Activated gamma-delta T cell treated with Interleukin-2 at 50 U/mL for 16 hours (primary cell): ENCODE results near the gene RAMP1.
"Not testable (repeated sequence)": the region's sequence is repeated elsewhere in the genome, so short reads cannot be mapped to it uniquely, and the experiment has no call there.

Experiments
- DNase-seq: peaks from one replicate; pipeline ENCODE4 v3.0.0-alpha.2; 2020

The RAMP1 gene

DNA sequence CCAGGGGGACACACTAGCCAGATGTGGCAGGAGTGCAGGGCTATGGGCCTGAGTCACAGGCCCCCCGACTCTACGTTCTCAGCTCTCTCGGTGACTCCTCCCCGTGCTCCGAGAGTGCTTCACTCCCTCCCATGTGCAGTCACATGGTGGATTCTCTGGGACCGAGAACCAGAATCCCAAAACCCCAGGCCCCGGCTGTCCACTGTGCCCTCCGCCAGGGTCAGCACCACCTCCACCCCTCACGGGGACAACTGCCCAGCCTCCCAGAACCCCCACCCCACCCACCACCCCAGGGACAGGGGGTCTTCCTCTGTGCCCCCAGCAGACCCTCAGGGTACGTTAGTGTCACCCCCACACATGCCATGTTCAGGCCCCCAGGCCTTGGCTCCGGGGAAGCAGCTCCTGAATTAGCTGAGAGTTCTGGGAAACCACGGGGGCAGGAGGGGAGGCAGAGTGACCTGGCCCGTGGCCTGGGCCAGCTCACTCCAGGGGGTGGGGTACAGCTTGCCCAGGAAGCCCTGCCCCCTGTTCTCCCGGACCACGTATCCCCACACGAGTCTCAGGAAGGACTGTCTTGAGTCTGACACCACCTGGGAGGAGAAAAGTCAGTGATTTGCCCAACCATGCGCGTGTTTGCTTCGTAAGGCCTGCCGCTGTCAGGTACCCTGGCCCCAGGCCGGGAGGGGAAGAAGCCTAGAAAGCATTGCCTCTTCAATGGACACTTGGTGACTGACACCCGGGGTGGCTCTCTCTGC is 4.4 kb downstream of the RAMP1 start:
- DNase-seq: no peak

DNA sequence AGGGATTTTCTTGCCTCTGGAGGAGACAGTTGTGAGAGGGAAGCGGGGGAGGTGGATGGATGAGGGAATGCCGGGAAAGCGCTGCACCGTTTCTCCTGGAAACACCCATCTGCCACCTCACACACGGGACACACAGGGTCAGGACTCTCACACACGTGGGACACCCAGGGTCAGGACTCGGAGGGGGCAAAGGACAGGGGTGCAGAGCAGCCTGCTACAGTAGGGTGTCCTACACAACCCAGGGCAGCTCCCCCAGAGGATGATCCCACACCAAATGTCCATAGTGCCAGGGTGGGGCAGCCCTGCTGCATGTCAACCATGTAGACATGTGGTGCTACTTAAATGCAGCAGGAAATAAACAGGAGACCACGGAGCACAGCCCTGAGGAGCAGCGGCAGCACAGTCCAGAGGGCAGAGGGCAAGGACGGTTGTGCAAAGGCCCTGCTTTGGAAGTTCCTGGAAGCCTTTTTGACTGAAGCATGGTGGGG is 5.1 kb downstream of the RAMP1 start:
- no peak for DNase-seq

DNA sequence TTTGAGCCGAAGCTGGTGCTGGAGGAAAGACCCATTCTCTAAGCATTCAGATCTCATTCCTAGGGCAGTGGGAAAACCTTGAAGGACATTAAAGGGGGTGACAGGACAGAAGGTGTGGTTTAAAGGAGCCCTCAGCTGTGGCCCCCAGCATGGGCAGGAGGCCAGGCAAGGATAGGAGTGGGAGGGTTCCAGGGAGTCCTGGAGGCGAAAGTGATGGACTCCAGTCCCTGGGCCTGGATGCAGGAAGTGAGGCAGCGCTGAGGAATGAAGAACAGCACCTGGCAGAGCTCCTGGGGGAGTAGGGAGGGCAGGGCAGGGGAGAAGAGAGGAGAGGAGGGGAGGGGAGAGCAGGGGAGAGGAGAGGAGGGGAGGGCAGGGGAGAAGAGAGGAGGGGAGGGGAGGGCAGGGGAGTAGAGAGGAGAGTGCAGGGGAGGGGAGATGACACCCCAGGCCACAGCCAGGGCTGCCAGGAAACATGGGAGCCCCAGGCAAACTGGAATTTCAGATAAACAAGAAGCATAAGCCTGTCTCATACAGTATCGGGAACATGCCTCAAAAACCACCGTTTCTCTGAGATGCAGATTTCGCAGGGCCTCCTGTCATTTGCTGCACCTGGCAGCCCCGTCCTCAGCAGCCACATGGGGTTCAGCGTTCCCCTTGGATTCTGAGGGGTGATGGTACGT is 5.7 kb downstream of the RAMP1 start:
- DNase-seq: no peak

DNA sequence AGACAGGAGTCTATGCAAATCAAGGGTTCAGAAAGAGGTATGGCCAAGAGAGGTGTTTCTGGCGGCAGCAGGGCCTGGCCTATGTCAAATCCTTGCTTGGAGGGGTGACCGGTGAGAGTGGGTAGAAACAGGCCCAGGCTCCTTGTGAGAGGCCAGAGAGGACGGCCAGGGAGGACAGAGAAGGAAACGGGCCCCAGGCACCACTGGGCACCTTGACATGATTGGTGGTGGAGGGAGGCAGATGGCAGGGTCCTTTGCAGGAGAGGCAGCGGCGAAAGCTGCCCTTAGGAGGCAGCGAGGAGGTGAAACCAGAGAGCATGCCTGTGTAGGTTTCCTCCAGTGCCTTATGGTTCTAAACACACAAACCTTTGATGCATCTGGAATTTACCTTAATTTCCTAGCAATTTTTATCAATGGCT is 6.2 kb downstream of the RAMP1 start:
- DNase-seq: no peak

DNA sequence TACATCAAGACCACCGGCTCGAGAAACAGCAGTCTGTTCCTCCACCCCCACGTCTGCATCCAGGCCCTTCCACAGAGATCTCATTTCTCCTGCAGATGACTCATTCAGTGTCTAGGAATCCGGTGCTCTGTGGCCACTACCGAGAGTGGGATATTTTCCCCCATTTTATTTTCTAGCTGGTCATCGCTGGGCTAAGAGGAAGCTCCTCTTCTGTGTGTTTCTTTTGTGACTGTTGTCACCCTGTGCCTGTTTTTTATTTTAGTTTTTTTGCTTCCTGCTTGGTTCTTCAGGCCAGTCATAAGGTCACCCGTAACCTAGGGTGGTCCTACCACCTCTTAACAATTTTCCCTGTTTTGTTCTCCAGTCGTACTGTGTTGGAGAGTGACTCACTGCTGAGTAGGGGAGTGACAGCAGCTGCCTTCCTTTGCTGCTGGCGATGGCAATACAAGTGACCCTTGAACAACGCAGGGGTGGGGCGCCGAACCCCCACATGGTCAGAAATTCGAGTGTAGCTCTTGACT is 6.7 kb downstream of the RAMP1 start:
- DNase-seq: no peak

DNA sequence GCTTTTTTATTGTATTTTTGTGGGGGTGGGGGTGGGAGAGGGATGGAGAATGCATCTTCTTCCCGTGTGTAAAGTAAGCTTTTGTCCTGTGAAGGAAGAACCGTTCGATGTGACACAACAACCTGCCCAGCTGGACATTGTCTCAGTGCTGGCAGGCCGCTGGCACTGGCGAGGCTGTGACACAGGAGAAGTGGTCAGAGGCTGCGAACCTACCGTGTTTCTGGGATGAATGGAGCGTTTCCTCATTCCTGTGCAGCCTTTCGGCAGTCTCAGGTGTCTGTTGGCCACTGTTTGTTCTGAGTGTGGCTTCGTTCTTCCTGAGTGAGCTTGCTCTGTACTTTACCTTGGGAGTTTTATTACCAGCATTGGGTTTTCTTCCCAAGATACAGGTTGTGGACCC is 8.0 kb downstream of the RAMP1 start:
- DNase-seq: no peak

DNA sequence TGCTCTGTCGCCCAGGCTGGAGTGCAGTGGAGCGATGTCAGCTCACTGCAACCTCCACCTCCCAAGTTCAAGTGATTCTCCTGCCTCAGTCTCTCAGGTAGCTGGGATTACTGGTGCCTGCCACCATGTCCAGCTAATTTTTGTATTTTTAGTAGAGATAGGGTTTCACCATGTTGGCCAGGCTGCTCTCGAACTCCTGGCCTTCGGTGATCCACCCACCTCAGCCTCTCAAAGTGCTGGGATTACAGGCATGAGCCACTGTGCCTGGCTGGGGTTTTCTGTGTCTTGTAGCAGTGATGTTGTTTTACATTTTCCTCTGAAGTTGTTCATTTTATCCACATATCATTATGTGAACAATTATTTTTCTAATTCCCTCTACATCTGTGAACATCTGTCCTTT is 8.7 kb downstream of the RAMP1 start:
- not testable (repeated sequence) for DNase-seq

DNA sequence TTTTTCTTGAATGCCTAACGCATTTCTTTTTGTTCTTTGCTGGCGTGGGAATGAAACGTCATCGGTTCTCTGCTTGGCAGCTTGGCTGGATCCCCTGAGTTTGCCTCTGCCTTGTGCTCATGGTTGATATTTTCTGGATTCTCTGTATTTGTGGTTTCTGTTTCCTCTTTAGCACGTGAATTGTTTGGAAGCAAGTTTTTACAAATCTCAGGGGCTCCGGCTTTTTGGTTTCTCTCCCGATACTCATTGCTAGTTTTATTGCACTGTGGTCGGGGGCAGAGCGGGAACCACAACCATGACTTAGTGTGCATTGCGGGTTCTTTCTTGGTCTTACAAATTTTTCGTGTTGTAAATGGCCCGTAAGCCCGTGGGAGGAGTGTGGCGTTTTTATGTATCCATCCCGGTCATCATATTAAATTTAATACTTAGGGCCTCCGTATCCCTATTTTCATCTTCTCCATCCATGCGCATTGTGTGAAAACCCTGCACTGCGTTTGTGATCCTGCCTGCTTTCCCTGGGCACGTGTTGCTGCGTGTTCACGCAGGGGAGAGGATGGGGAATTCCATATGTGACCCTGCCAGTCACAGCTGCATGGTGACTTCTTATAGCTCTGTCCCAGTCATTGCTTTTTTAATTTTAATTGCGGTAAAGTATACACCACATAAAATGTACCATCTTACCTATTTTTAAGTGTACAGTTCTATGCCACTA is 9.4 kb downstream of the RAMP1 start:
- DNase-seq: no peak

DNA sequence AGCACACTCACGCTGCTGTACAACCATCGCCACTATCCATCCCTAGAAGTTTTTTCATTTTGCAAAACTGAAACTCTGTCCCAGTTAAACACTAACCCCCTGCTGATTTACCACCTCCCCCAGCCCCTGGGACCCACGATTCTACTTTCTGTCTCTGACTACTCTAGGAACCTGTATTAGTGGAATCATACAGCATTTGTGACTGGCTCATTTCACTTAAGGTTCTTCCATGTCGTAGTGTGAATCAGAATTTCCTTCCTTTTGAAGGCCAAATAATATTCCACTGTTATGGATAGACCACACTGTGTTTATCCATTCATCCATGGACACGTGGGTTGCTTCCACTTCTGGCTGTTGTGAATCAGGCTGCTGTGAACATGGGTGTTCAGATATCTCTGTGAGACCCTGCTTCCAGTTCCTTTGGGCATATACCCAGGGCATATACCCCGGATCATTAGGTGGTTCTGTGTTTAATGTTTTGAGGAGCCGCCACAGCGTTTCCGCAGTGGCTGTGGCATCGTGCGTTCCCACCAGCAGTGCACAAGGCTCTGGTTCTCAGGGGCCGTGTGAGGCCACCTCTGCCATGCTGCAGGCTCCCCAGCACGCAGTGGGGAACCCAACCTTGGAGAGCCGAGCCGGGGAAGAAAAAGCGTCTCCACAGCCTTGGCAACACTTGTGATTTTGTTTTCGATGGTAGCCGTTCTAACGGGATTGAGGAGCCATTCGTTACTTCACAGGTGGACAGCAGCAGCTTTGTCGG is 10.1 kb downstream of the RAMP1 start:
- DNase-seq: no peak

DNA sequence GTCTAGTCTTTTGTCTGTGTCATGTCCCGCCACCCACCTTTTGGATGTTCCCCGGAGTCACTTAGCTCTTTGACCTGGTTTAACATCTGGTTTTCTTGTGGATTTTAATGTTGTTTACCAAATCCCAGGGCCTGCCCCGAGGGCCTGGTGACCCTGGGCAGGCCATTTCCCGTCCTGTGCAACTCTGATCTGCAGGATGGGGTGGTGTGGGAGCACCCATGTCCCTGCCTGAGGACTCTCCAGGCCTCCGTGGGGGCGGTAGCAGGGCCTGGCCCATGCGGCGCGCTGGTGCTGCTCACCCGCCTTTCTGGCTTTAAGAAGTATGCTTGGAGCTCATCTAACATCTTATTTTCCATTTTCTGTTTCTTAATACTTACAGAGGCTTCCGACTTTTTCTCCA is 10.7 kb downstream of the RAMP1 start:
- no peak for DNase-seq

DNA sequence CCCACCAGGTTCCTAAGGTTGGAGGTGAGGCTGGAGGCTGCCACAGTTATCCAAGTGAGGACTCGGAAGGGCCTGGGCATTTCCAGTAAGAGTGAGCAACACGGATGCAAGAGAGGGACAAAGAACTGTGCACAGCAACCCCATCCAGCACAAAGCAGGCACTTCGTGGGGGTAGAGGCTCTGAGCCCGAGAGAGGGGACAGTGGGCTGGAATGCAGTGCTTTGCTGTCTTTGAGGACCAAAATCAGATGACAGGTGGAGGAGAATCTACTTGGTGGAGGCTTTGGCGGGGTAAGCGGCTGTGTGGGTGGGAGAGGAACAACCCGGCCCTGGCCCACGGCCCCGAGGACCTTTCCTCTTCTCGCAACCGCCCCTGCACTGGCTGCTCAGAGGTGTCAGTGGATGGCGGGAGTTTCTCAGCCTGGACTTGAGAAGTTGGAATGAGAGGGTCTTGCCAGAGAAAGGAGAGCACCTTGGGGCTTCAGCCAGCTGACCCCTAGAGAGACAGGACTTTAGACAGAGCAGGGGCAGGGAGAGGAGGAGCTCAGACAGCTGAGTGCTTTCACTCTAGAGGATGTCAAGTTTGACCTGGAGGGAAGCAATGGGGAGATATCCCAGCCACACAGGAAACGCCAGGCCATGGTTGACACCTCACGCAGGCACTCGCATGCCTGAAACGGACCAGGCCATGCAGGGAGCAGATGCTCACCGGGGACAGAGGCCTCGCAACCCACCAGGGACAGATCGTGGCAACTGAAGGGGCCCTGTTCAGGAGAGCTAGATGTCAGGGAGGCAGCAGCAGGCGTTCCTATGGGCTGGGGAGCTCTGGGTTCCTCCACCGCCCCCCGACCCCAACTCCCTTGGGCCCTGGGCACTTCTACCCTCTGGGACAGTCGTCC is 11.6 kb downstream of the RAMP1 start:
- no peak for DNase-seq

DNA sequence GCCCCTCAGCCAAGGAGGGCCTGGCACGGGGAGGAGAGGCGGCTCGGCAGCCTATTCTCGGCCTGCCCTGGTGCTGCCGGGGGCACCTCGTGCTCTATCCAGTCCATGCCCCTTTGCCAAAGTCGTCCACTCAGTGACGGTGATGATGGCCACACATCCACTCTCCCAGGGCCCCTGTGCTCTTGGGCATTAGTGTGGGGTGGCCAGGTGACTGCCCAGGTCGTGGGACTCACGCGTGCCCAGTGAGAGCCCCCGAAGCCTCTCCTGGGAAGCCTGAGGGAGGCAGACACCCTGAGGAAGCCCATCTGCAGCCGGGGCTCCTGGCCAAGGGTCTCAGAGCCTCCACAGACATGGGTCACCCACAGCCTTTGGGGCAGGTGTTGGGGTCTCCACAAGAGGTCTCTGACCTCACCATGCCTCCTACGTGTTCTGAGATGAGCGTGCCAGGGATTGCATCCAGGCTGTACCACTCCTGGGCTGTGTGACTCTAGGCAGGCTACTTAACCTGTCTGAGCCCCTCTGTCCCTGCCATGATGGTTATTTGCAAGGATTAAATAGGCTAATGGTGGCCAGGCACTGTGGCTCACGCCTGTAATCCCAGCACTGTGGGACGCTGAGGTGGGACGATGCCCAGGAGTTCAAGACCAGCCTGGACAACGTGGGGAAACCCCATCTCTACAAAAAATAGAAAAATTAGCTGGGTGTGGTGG is 12.9 kb downstream of the RAMP1 start:
- no peak for DNase-seq

DNA sequence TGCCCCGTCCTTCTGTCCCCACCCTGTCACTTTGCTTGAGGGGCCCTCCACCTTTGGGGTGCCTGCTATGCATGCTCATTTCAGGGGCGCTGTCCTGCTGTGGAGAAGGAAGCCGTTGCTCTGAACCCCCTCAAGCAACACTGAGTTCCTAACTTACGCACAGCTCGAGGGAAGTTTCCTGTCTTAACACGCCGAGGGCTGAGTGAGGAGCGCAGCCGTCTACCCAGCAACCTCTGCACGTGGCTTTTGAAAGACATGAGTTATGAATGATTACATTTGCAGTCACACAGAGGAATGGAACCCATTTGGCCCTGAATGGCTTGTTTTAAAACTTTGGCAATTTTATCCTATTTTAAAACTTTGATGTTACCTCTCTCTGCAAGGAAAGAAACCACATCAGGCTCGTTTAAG is 14.0 kb downstream of the RAMP1 start:
- DNase-seq: no peak

DNA sequence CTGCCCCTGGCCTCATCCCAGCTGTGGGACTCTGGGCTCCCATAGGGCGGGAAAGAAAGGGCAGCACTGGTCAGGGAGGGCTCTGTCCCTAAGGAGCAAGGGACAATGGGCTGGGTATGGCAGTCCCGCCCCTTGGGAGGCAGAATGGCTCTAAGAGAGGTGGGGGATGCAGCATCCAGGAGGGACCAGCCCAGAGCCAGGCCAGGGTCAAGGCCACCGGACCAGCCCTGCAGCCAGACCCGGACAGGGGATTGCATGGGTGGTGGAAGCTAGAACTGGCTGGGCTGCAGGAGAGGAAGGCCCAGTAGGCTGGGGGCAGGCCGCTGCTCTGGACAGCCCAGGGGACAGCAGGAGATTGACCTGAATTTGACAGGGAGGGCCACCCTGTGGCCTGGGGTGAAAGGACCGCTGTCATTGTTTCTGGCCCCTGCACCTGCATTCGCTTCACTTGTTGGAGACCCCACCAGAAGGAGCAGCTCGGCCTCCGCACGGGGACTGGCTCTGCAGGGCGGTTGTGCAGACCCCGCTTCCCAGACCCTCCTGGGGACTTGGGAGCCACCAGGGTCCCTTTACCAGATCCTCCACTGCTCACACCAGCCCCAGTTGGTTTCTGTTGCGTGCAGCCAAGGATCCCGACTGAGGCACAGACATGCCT is 14.6 kb downstream of the RAMP1 start:
- DNase-seq: no peak

DNA sequence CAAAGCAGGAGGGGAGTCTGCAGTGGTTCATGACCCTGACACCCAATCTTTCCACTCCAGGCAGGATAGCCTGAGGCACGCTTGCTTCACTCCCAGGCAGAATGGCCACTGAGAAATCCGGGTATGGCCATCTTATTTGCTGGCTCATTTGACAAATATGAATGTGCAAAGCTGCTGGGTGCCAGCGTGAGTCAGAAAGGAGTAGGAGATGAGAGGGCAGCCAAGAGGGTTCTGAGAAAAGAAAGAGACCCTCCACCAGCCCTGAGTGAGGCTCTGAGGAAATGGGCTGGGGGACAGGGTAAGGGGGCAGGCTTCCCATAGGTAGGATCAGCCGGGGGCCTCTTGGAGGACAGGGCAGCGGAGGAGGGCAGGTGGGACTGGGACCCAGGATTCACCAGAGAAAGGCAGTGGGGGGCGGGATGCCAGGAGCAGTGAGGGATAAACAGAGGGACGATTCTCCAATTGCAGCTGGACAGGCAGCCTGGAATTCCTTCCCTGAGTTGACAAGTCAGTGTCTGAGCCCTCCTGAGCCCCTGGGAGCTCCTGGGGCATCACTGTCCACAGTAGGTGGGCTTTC is 15.2 kb downstream of the RAMP1 start:
- DNase-seq: no peak

DNA sequence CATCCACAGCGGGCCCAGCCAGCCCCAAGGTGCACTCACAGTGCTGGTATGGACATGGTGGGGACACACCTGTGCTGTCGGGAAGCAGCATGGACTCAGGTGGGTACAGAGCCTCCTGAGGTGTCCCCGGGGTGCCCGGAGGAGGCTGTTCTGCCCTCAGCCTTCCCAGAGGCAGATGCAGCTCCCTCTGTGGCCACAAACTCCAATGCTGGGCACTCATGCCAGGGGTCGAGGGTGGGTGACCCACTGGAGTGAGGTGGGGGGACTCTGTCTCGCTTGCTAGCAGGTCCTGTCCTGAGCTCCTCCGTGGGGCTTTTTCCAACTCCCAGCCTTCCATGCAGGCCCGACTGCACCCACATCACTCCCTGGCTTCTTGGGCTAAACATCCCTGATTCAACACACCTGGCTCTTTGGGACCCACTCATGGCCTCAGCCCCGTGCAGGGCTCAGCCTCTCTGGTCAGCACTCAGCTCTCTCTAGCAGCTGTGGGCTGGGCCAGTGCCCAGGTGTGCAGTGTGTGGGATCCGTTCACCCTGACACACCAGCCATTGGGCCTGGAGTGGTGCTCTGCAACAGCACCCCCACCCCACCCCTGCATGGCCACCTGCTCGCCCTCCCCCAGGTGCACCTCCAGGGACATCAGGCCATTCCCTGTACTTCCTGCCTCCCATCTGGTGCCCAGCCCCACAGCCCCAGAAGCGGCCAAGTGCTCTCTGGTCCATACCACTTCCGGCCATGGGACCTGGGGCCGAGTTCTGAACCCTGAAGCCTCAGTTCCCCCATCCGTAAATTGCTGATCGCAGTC is 16.0 kb downstream of the RAMP1 start:
- no peak for DNase-seq

DNA sequence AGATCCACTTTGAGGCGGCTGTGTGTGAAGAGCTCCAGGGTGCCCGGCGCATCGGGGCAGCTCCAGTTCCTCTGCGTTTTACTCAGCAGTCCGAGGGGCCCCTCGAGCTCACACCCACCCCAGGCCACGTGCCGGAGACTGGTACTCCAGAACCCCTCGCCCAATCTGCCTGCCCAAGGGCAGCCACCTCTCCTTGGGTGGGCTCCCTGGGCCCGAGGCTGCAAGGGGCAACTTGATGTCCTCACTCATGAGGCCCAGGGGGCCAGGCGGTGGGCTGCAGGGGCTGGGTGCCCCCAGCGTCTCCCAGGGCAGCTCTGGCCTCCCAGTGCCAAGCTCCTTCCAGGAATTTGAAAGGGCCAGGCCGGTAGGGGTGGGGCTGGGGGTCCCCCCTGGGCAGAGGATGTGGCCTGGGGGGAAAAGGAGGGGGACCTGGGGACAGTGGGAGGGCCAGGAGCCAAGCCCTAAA is 16.7 kb downstream of the RAMP1 start:
- DNase-seq: no peak

DNA sequence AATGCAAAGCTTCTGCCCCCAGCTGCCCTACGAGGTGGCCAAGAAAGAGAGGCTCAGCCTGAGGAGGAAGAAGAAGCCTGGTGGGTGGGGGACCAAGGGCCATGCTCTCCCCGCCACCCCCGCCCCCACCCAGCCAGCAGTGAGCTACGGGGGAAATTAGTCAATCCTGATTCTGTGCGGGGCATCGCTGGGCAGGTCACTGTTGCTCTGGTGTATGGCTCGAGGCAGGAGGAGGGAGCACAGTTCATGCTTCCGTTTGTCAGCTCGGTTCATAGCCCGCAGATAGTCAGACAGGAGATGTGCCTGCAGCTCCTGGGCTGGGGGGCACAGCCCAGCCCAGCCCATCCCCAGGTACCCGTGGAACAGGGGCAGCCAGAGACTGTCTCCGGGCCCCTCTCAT is 17.1 kb downstream of the RAMP1 start:
- DNase-seq: no peak

DNA sequence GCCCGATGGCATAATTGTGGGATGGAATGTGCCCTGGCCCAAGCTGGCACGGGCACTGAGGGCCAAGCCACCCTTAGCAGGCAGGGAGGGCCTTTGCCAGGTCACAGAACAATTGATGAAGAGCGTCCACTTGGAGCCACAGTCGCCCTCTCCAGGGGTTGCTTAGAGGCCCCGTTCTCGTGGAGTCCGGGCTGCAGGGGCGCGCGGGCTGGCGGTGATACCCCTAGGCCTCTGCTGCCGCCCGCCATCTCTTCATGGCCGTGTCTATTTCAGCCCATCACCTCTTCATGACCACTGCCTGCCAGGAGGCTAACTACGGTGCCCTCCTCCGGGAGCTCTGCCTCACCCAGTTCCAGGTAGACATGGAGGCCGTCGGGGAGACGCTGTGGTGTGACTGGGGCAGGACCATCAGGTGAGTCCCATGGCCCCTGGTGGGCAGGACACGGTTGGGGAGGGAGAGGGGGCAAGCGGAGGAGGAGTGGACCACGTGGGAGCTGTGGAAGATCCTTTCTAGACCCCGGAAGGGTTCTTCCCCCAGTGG is 17.6 kb downstream of the RAMP1 start:
- DNase-seq: no peak
